HepG2 (cell line): ENCODE measurements around the gene OR11H12. TPM values are rescaled to one million over a fixed set of nuclear protein-coding genes. Genes with fewer than 3 reads are reported as not detected.

Experiments used
- polyA plus RNA-seq, 8 experiments: library from polyadenylated mRNA; depleted of rRNA in 3 of 8; stranded (reverse) in 7 of 8; unstranded in 1 of 8; fragments of >200 nt; fragmentation: Illumina TruSeq in 4 of 8; extraction: Trizol in 4 of 8; gene quantifications; 2 replicates each; pipeline versions ENCODE4 v1.2.1 to v1.2.3, GENCODE V29; 2011 to 2016; ENCODE audit warnings: low read depth in 4 of 8, missing spikeins in 1 of 8, mixed read lengths in 1 of 8; ENCODE audit not compliant: insufficient read depth in 1 of 8
- small RNA-seq, 3 experiments: library from RNA; depleted of rRNA; stranded (forward); fragments of <200 nt; gene quantifications; one replicate each; pipeline ENCODE3, GENCODE V24; 2012; ENCODE audit warnings: low read depth in 2 of 3, low replicate concordance in 1 of 3; ENCODE audit not compliant: insufficient read length in 3 of 3, insufficient read depth in 2 of 3
- total RNA-seq, 5 experiments: library from RNA; depleted of rRNA; stranded (reverse); fragments of >200 nt; fragmentation: Illumina TruSeq; extraction: Trizol; gene quantifications; 2 replicates each; pipeline ENCODE4 v1.2.3, GENCODE V29; 2016; ENCODE audit warnings: low read depth in 1 of 5

Gene OR11H12
- total and polyA plus RNA-seq, 2 of the 13 experiments (the other 11 are each of a cell fraction or from before 2014, with no cell fraction given) = not detected

Small RNAs within 50 kb of the gene (small RNA-seq; reads per million reads assigned to genes)
- gene CR383656.6 (0 reads per million in 3 experiments), gene CR383656.7 (0 reads per million in 3 experiments), gene CR383656.9 (0 reads per million in 3 experiments)
